ENCODE data around the gene TJP3. TPM values are rescaled to one million over a fixed set of nuclear protein-coding genes. Genes with fewer than 3 reads are reported as not detected.

Gene TJP3
- total RNA-seq, 3 donors from 2014 or later: 0.16 to 36.6 (median 20.0) TPM

DNA sequence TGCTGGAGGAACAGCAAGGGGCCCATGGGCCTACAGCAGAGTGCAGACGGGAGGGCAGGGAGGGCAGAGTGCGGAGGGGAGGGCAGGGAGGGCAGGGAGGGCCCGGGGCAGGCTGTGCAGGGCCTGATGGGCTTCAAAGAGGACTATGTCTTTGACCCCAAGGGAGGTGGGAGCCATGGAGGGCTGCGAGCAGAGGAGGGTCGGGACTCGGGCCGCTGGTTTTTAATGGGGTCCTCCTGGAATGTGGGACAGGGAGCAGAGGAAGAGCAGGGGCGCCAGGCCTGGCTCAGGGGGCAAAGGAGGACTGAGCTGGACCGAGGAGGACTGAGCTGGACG lies 11.6 kb upstream of the TJP3 start:
- peaks cover 3 to 5% of the 10 kb centered on the region in 2 donors for H3K4me1 ChIP-seq
- intact Hi-C loops (cut with DNase I; ENCODE audit: low total_unique reads): no loop called here
- no peaks in the 10 kb centered on the region for H3K36me3 ChIP-seq
- no peak overlapping the region for H3K4me3 ChIP-seq
- H3K9me3 ChIP-seq: no peaks in the 10 kb centered on the region
- no peak overlapping the region for H3K27ac ChIP-seq
- no peak for DNase-seq (ENCODE audit: low spot score in 2 of 2)
- TF ChIP-seq POLR2AphosphoS5 (IDR thresholded peaks at IDR 0.05) (no peak), POLR2A (IDR thresholded peaks at IDR 0.05) (no peak)
- TF ChIP-seq, protein P1, sequence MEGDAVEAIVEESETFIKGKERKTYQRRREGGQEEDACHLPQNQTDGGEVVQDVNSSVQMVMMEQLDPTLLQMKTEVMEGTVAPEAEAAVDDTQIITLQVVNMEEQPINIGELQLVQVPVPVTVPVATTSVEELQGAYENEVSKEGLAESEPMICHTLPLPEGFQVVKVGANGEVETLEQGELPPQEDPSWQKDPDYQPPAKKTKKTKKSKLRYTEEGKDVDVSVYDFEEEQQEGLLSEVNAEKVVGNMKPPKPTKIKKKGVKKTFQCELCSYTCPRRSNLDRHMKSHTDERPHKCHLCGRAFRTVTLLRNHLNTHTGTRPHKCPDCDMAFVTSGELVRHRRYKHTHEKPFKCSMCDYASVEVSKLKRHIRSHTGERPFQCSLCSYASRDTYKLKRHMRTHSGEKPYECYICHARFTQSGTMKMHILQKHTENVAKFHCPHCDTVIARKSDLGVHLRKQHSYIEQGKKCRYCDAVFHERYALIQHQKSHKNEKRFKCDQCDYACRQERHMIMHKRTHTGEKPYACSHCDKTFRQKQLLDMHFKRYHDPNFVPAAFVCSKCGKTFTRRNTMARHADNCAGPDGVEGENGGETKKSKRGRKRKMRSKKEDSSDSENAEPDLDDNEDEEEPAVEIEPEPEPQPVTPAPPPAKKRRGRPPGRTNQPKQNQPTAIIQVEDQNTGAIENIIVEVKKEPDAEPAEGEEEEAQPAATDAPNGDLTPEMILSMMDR (IDR thresholded peaks at IDR 0.05): no peak
- no peaks in the 10 kb centered on the region for H3K27me3 ChIP-seq

DNA sequence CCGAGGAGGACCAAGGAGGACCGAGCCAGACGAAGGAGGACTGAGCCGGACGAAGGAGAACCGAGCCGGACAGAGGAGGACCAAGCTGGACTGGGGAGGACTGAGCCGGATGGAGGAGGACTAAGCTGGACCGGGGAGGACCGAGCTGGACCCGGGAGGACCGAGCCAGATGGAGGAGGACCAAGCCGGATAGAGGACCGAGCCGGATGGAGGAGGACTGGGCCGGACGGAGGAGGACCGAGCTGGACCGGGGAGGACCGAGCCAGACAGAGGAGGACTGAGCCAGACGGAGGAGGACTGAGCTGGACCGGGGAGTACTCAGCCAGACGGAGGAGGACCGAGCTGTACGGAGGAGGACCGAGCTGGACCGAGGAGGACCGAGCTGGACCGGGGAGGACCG lies 11.1 kb upstream of the TJP3 start:
- DNase-seq (ENCODE audit: low spot score in 2 of 2): no peak
- Histone ChIP-seq H3K9me3 (no peaks in the 10 kb centered on the region), H3K36me3 (no peaks in the 10 kb centered on the region), H3K4me3 (no peak overlapping the region), H3K4me1 (peaks cover 3 to 5% of the 10 kb centered on the region in 2 donors), H3K27ac (no peak overlapping the region), H3K27me3 (no peaks in the 10 kb centered on the region)
- no peak for TF ChIP-seq POLR2AphosphoS5 (IDR thresholded peaks at IDR 0.05)
- TF ChIP-seq POLR2A (IDR thresholded peaks at IDR 0.05): no peak
- TF ChIP-seq, protein P1 (IDR thresholded peaks at IDR 0.05): no peak
- intact Hi-C loops (cut with DNase I; ENCODE audit: low total_unique reads): no loop called here

DNA sequence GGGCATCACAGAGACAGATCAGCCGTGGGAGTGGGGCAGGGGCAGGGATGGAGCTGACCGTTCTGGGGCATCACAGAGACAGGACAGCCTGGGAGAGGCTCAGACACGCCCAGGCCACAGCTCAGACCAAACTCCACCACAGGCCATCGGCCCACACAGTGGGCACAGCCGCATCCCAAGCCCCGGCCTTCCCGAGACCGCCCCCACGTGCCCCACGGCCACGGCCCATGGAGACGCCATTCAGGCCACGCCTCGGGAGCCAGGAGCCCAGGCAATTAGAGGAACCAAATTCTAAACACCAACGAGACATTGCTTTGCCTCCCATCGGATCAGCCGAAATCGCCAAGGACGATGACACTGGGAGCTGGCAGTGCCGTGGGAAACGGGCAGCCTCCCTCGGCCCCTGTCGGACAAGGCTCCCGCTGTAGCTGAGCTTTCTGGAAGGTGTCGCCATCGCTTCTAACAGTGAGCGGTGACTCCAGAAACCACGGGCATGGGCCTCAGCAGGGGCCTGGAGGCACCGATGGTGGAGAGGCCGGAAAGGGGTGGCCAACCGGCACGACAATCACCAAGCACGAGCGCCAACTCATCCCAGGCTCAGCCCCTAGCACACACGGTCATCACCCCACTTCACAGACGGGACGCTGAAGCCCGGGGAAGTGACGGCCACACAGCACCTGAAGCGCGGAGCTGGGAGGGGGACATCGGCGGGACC lies 10.4 kb upstream of the TJP3 start:
- H3K27me3 ChIP-seq: no peaks in the 10 kb centered on the region
- intact Hi-C loops (cut with DNase I; ENCODE audit: low total_unique reads): no loop called here
- peak overlapping the region in 1 of 2 donors; percentile 71 for H3K27ac ChIP-seq
- no peaks in the 10 kb centered on the region for H3K36me3 ChIP-seq
- peak overlapping the region in 1 of 3 donors; percentile 99 for H3K4me3 ChIP-seq
- TF ChIP-seq, protein P1 (IDR thresholded peaks at IDR 0.05): no peak
- TF ChIP-seq POLR2AphosphoS5 (IDR thresholded peaks at IDR 0.05) (no peak), POLR2A (IDR thresholded peaks at IDR 0.05) (no peak)
- no peak for DNase-seq (ENCODE audit: low spot score in 2 of 2)
- H3K9me3 ChIP-seq: no peaks in the 10 kb centered on the region
- H3K4me1 ChIP-seq: peaks cover 3 to 5% of the 10 kb centered on the region in 2 donors

DNA sequence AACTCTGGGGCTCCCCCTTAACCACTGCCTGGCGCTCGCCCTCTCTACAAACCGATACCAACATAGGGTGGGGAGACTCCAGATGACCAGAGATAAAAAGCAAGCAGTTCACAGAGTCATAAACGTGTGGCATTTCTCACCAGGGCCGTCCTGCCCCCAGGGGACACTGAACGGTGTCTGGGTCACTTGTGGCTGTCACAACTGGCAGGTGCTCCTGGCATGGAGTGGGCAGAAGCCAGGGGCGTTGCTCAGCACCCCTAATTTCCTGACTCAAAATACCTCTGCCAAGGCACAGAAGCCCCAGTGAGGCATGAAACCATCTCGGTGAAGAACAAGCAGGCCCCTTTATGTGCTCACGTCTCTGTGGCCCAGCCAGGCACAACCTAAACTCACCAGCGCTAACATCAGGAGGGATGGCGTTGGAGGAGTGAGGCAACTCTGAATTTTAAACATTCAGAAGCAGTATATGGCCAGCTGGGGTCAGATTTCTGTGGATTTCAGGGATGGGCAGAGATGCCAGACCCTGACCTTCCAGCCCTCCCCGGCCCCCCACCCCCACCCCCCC lies 9.7 kb upstream of the TJP3 start:
- Histone ChIP-seq H3K4me3 (peak overlapping the region; percentile 91 to 99 (median 92)), H3K27me3 (no peaks in the 10 kb centered on the region), H3K4me1 (peaks cover 3 to 5% of the 10 kb centered on the region in 2 donors), H3K27ac (peak overlapping the region; percentile 71 to 90), H3K9me3 (no peaks in the 10 kb centered on the region), H3K36me3 (no peaks in the 10 kb centered on the region)
- TF ChIP-seq, protein P1 (IDR thresholded peaks at IDR 0.05): no peak
- TF ChIP-seq POLR2AphosphoS5 (IDR thresholded peaks at IDR 0.05) (no peak), POLR2A (IDR thresholded peaks at IDR 0.05) (no peak)
- intact Hi-C loops (cut with DNase I; ENCODE audit: low total_unique reads): no loop called here
- no peak for DNase-seq (ENCODE audit: low spot score in 2 of 2)

DNA sequence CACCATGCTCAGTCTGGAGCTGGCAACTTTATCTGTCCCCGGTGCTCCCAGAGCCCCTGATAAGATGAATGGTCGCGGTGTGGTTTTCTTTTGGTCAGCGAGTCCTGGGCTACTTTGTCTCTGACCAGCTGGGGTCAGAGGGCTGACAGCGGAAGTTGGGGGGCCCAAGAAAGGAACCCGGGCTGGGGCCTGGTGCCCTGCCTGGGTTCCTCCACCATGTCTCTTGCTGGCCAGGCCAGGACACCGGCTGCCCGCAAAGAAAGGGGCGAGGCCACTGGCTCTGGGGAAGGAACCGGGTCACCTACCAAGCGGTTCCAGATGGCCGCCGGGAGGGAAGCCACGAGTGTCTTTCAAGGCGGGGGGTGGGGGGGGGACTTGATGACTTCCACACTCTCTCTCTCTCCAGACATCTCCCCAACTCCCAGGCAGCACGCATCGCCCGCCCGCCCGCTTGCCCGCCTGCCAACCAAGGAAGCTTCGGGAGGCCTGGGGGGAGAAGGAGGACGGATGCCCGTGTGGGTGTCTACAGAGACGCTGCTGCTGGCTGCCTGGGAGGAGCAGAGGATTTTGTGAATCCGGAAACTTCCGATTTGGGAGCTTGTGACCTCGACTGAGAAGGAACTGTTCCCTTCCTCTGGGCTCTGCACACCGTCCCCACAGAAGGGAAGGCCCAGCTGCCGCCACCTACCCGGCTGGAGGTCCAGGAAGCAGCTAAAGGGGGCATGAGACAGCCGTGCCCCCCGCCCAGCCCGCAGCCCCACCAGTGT lies 9.0 kb upstream of the TJP3 start:
- Histone ChIP-seq H3K4me1 (peaks cover 3 to 5% of the 10 kb centered on the region in 2 donors), H3K27me3 (no peaks in the 10 kb centered on the region), H3K9me3 (no peaks in the 10 kb centered on the region), H3K4me3 (peak overlapping the region; percentile 91 to 99 (median 92)), H3K27ac (peak overlapping the region; percentile 71 to 90), H3K36me3 (no peaks in the 10 kb centered on the region)
- no peak for TF ChIP-seq POLR2A (IDR thresholded peaks at IDR 0.05)
- peak in 1 of 3 donors; percentile 16 for TF ChIP-seq POLR2AphosphoS5 (IDR thresholded peaks at IDR 0.05)
- DNase-seq (ENCODE audit: low spot score in 2 of 2): no peak
- intact Hi-C loops (cut with DNase I; ENCODE audit: low total_unique reads): loop anchor here (1.0 kb wide), 1 partner anchor 33 kb away; no protein-coding TSS in a partner anchor
